NCI-H526 treated with DMSO at 0.1 percent for 48 hours (cell line): Measurements from ENCODE around the gene TCEANC.
"Not testable (repeated sequence)": the region's sequence is repeated elsewhere in the genome, so short reads cannot be mapped to it uniquely, and the experiment has no call there.

Source experiments
- DNase-seq: peaks from one replicate; lab custom pipeline; 2025; lab: John Stamatoyannopoulos, UW

The TCEANC gene

GRCh38 chrX:13652850-13653693 lies at the start of gene TCEANC:
Gene TCEANC (plus strand): TSS chrX:13653141. CDS start chrX:13662509, 9,368 bp downstream.
- peak; percentile 96 for DNase-seq

DNA sequence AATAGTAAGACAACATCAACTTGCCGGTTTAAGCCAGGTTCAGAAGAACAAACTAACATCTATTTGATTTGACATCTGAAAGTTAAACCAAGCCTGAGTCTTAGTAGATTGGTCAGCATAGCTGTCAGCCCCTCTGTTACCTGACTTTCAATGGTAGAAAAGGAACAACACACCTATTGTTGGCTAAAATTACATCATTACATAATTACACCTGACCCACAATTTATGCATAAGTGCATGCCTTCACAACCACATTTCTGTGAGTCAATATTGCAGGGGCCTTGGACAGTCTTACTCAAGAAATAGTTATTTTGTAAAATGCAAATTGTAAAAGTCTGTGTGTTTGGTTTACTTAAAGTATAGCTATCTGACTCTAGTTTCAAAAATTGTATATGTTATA lies 47.3 kb upstream of the TCEANC start:
- no peak for DNase-seq

GRCh38 chrX:13607331-13607995 lies 45.5 kb upstream of the TCEANC start:
- DNase-seq = no peak

GRCh38 chrX:13607996-13608365 lies 45.0 kb upstream of the TCEANC start:
- DNase-seq = no peak

DNA sequence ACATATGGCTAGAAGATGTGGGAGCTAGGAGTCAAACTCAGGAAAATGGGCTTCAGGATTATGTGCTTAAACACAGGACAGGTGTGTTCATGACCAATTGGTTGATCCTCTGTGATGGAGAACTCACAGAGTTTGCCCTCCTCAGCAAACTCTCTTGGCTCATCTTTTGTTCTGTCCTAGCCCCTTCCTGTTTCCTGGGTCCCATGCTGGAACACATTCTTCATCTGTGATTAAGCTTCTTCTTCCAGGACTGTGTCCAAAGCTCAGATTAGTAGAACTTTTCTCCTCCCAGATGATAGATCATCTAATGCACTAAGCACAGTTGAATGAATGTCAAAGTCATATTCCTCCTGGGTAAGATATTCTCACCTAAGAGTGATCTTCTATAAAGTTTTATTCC lies 38.8 kb upstream of the TCEANC start:
- DNase-seq = no peak

GRCh38 chrX:13620207-13620606 lies 32.7 kb upstream of the TCEANC start:
- DNase-seq = no peak

DNA sequence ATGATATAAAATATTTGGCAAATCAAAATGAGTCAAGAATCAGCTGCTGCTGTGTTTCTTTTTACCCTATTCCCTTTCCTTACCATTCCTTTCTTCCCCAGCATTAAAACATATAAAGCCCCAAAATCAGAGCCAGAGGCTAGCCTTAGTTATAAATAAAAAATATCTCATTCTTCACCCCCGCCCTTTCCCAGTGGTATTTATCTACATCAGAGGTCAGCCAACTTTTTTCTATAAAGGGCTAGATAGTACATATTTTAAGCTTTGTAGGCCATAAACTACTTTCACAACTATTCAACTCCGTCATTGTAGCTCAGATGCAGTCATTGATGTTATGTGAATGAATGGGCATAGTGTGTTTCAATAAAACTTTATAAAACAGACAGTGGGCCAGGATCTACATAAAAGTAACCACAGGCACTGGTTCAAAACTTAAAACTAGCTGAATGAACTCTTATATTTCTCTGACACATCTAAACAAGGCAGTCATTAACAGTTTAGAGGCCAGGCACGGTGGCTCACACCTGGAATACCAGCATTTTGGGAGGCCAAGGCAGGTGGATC lies 30.5 kb upstream of the TCEANC start:
- DNase-seq = no peak

DNA sequence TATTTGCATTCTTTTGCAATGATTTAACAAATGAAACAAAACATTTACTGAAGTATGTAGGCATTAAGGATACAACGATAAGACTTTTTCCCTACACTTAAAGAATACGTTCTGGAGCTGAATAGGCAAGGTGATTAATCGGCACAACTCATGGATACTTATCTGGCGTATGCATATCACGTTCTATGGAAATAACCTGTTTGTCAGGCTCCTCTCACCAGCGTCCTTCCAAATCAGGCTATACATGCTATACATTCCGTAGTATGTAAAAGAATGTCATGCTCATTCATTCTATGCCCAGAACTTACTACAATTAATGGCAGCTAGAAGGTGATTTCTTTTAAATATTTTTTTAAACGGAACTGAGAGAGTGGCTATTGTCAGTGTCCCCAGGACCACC lies 25.6 kb upstream of the TCEANC start:
- DNase-seq = no peak

GRCh38 chrX:13637224-13637623 lies 15.7 kb upstream of the TCEANC start:
- DNase-seq = not testable (repeated sequence)

DNA sequence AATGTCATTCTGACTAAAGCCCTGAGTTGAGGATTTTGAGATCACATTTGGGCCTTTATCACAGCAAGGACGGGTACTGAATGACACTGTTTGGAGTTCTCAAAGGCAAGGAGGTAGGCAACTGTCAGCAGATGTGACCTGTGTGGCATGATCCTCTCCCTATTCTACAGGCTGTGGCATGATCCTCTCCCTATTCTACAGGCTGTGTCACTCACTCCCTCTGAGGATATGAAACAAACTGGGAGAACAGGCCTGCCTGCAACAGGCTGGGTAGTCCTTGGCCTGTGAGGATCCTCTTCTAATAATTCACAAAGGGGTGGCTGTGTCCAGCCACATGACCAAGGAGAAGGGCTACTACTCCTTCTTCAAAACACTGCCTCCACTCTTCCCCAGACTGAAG lies 14.9 kb upstream of the TCEANC start:
- DNase-seq = no peak

GRCh38 chrX:13638826-13639225 lies 14.1 kb upstream of the TCEANC start:
- no peak for DNase-seq

GRCh38 chrX:13641684-13642083 lies 11.3 kb upstream of the TCEANC start:
- not testable (repeated sequence) for DNase-seq

DNA sequence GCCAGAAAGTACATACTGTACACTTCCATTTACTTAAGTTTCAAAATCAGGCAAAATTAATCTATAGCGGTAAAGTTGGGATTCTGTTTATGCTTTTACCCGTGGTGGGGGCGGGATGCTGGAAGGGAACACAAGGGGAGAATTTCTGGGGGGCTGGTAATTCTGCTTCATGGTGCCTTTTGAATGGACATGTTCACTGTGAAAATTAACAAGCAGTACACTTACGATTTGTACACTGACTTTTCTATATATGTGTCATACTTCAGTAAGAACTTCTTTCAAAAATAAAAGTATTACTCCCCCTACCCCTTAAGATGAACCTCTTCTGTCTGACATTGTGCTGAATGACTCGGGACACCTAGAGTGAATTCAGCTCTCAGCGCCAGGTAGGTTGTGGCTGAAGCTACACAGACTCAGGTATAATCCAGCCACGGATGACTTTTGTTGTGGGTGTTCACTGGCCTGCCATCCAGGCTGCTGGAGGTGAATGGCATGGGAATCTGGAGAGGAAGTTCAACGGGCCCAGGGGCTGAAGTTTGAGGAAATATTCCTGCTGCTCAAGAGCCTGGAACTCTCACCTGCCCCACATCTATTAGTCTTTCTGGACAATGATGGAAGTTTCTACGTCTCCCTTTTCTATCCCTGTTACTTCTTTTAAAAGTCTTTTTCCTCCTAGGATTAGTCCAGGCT lies 7.3 kb upstream of the TCEANC start:
- DNase-seq = no peak

- DNase-seq = peak; percentile 21
Measured at GRCh38 chrX:13646154-13646549, 6.8 kb upstream of the TCEANC start.

GRCh38 chrX:13647709-13648212 lies 5.2 kb upstream of the TCEANC start:
- DNase-seq = no peak

- DNase-seq = not testable (repeated sequence)
Measured at GRCh38 chrX:13648336-13648735, 4.6 kb upstream of the TCEANC start.

DNA sequence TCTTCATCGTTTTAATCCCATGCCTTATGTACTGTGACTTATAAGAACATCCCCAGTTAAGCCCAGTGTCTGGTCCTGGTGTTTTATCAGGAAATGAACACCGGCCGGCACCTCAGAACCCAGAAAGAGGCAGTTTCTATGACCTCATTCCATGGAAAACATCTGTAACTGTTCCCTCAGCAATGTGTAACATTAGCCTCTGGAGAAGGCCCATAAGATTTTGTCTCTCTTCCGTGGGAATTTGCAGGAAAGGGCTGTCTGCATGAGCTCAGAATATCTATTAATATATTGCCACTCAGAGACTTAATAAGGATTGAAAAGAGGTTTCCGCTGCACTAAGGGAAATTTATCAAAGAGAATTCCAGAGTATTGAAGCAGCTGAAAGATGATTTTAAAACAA lies 3.1 kb upstream of the TCEANC start:
- no peak for DNase-seq

DNA sequence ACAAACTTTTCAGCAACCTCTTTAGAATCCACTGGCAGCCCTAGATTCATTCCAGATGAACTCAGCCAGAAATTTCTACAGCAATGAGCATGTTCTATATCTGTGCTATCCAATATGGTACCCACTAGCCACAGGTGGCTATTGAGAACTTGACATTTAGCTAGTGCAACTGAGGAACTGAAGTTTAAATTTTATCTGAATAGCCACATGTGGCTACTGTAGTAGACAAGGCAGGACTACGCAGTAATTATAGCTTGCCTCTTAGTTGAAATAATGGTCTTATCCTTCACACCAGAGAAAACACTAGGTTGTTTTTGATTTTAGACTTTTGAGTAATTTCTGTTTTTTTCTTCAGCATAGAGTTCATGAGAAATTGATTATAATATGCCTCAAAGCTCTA lies 2.6 kb upstream of the TCEANC start:
- no peak for DNase-seq

- DNase-seq = no peak
Measured at GRCh38 chrX:13651150-13651549, 1.8 kb upstream of the TCEANC start.

DNA sequence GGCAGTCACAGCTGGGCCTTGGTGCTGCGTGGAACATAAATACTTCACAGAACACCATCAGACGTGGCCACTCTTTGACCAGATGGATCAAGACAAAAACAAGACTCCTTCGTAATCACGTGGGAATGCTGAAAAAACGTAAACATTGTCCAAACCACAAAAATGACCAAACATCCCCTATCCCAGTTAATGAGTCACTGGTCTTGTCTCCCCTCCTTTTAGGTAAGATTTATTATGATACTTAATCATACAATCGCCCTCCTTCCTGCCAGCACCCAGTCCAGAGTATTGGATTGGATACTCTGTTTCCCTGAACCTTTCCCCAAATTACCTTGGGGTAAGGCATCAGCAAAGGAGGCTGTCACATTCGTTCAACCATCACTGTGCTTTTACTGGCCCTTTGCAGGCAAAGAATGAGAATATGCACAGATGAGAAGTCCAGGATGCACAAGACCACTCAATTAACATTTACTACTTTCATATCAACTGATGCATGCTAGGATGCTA lies 601 bp upstream of the TCEANC start:
- no peak for DNase-seq

DNA sequence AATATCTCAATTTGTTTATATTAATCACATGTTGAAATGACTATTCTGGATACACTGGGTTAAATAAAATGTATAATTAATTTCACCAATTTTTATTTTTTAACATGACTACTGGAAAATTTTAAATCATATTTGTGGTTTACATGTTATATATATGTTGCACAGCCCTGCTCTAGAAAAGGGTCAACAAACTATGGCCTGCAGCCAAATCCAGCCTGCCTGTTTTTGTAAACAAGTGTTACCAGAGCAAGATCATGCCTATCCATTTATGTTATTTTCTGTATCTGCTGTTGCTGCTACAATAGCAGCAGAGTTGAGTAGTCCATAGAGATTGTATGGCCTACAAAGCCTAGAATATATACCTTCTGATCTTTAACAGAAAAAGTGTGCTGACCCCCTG lies 1.2 kb downstream of the TCEANC start:
- DNase-seq = no peak

GRCh38 chrX:13655674-13656073 lies 2.7 kb downstream of the TCEANC start:
- no peak for DNase-seq
